Superior temporal gyrus (tissue), 1 donor: Measurements from ENCODE around the gene ZNF804A.
"Not testable (repeated sequence)": the region's sequence is repeated elsewhere in the genome, so short reads cannot be mapped to it uniquely, and the experiment has no call there.

Experiments used
- DNase-seq: peaks from one replicate; pipeline ENCODE4 v3.0.0-alpha.2; 2016; ENCODE audit errors: extremely low spot score

ZNF804A gene

GRCh38 chr2:184830531-184830930, 232.2 kb downstream of the ZNF804A start:
- no peak for DNase-seq

GRCh38 chr2:184834699-184835397, 236.5 kb downstream of the ZNF804A start:
- no peak for DNase-seq

- DNase-seq = no peak
These were observed 237.0 kb downstream of the ZNF804A start for GRCh38 chr2:184835398-184835715.

GRCh38 chr2:184847331-184847730, 249.0 kb downstream of the ZNF804A start:
- no peak for DNase-seq

GRCh38 chr2:184849516-184849915, 251.2 kb downstream of the ZNF804A start:
- no peak for DNase-seq

GRCh38 chr2:184851576-184851975, 253.2 kb downstream of the ZNF804A start:
- no peak for DNase-seq

- DNase-seq = no peak
These were observed 260.9 kb downstream of the ZNF804A start for GRCh38 chr2:184859187-184859586.

- DNase-seq = no peak
These were observed 262.4 kb downstream of the ZNF804A start for GRCh38 chr2:184860744-184861143.

GRCh38 chr2:184875212-184875611, 276.9 kb downstream of the ZNF804A start:
- no peak for DNase-seq

GRCh38 chr2:184875911-184876310, 277.6 kb downstream of the ZNF804A start:
- no peak for DNase-seq

GRCh38 chr2:184877909-184878308, 279.6 kb downstream of the ZNF804A start:
- no peak for DNase-seq

- no peak for DNase-seq
These were observed 281.3 kb downstream of the ZNF804A start for GRCh38 chr2:184879671-184880070.

- DNase-seq = not testable (repeated sequence)
These were observed 288.3 kb downstream of the ZNF804A start for GRCh38 chr2:184886585-184886984.

- DNase-seq = no peak
These were observed 292.0 kb downstream of the ZNF804A start for GRCh38 chr2:184890311-184890710.

- DNase-seq = no peak
These were observed 306.7 kb downstream of the ZNF804A start for GRCh38 chr2:184904991-184905390.

- no peak for DNase-seq
These were observed 307.8 kb downstream of the ZNF804A start for GRCh38 chr2:184906160-184906559.

GRCh38 chr2:184906709-184907108, 308.4 kb downstream of the ZNF804A start:
- no peak for DNase-seq

GRCh38 chr2:184908966-184909365, 310.6 kb downstream of the ZNF804A start:
- DNase-seq = no peak

GRCh38 chr2:184920451-184920965, 322.2 kb downstream of the ZNF804A start:
- DNase-seq = peak; percentile 42

- no peak for DNase-seq
These were observed 323.3 kb downstream of the ZNF804A start for GRCh38 chr2:184921676-184922075.

- DNase-seq = no peak
These were observed 325.4 kb downstream of the ZNF804A start for GRCh38 chr2:184923751-184924150.

GRCh38 chr2:184927040-184927439, 328.7 kb downstream of the ZNF804A start:
- DNase-seq = no peak

- no peak for DNase-seq
These were observed 338.4 kb downstream of the ZNF804A start for GRCh38 chr2:184936761-184937160.
